ENCODE data around the gene MMAB. TPM values are rescaled to one million over a fixed set of nuclear protein-coding genes. Genes with fewer than 3 reads are reported as not detected.

MMAB gene
- polyA plus RNA-seq, 6 donors from 2014 or later: 24.0 to 39.5 (median 36.0) TPM

- DNase-seq (no peak), ATAC-seq (ENCODE audit: low read depth in 2 of 2) (no peak)
- H3K27me3 Mint-ChIP-seq: no peaks in the 10 kb centered on the region
- no peaks in the 10 kb centered on the region for H3K4me1 Mint-ChIP-seq
- H3K9me3 Mint-ChIP-seq: no peaks in the 10 kb centered on the region
- no peak overlapping the region for H3K4me3 Mint-ChIP-seq
- H3K27ac Mint-ChIP-seq: peak overlapping the region in 2 of 6 donors; percentile 15 to 49
- peaks cover 0 to 4% of the 10 kb centered on the region in 2 donors for H3K36me3 Mint-ChIP-seq
Measured at GRCh38 chr12:109587921-109588320, 14.6 kb upstream of the MMAB start.

GRCh38 chr12:109586385-109587296 lies 13.3 kb upstream of the MMAB start:
- H3K4me1 Mint-ChIP-seq: no peaks in the 10 kb centered on the region
- ATAC-seq (ENCODE audit: low read depth in 2 of 2) (no peak), DNase-seq (no peak)
- H3K27ac Mint-ChIP-seq: peak overlapping the region in 1 of 6 donors; percentile 9
- H3K27me3 Mint-ChIP-seq: no peaks in the 10 kb centered on the region
- H3K4me3 Mint-ChIP-seq: no peak overlapping the region
- H3K36me3 Mint-ChIP-seq: peaks cover 0 to 4% of the 10 kb centered on the region in 2 donors
- no peaks in the 10 kb centered on the region for H3K9me3 Mint-ChIP-seq

DNA sequence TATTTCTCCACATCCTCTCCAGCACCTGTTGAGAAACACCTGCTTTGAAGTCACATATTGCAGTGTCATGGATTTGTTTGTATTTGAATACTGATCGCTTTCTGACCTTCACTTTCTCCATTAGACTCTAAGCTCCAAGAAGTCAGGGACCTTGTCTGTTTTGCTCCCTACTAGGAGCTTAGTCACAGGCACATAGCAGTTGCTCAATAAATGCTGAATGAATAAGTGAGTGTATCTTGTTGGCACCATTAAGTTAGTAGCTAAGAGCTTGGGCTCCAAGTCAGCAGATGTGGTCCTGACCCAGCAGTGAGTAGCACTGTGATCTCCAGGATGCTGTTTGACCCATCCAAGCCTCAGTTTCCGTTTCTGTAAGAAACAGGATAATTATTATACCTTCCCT lies 10.4 kb upstream of the MMAB start:
- Mint-ChIP-seq H3K4me3 (no peak overlapping the region), H3K27me3 (no peaks in the 10 kb centered on the region), H3K36me3 (peaks cover 0 to 6% of the 10 kb centered on the region in 2 donors), H3K4me1 (no peaks in the 10 kb centered on the region), H3K27ac (no peak overlapping the region), H3K9me3 (no peaks in the 10 kb centered on the region)
- no peak for DNase-seq
- ATAC-seq (ENCODE audit: low read depth in 2 of 2): no peak

- Mint-ChIP-seq H3K4me3 (no peak overlapping the region), H3K27ac (no peak overlapping the region), H3K4me1 (peaks cover 0 to 2% (median 0%) of the 10 kb centered on the region in 3 donors), H3K9me3 (no peaks in the 10 kb centered on the region), H3K27me3 (no peaks in the 10 kb centered on the region), H3K36me3 (peaks cover 0 to 12% of the 10 kb centered on the region in 2 donors)
- ATAC-seq (ENCODE audit: low read depth in 2 of 2): no peak
- DNase-seq: no peak
Measured at GRCh38 chr12:109582636-109583035, 9.3 kb upstream of the MMAB start.

GRCh38 chr12:109581856-109582255 lies 8.6 kb upstream of the MMAB start:
- H3K27me3 Mint-ChIP-seq: no peaks in the 10 kb centered on the region
- H3K27ac Mint-ChIP-seq: no peak overlapping the region
- H3K4me3 Mint-ChIP-seq: no peak overlapping the region
- H3K36me3 Mint-ChIP-seq: peaks cover 0 to 12% of the 10 kb centered on the region in 2 donors
- H3K4me1 Mint-ChIP-seq: peaks cover 0 to 2% (median 0%) of the 10 kb centered on the region in 3 donors
- no peaks in the 10 kb centered on the region for H3K9me3 Mint-ChIP-seq
- DNase-seq (no peak), ATAC-seq (ENCODE audit: low read depth in 2 of 2) (no peak)

DNA sequence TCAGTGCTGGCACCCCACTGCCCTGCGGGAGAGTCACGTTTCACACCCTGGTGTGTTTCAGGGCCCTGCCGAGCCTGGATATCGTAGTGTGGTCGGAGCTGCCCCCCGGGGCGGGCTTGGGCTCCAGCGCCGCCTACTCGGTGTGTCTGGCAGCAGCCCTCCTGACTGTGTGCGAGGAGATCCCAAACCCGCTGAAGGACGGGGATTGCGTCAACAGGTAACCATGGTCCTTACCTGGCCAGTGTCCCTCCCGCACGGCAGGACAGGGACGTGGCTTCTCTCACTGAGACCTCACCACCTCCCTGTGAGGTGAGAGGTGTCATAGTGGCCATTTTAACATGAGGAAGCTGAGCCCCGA lies 8.0 kb upstream of the MMAB start:
- peak overlapping the region in 1 of 6 donors; percentile 70 for H3K27ac Mint-ChIP-seq
- H3K27me3 Mint-ChIP-seq: no peaks in the 10 kb centered on the region
- no peaks in the 10 kb centered on the region for H3K9me3 Mint-ChIP-seq
- peaks cover 0 to 12% of the 10 kb centered on the region in 2 donors for H3K36me3 Mint-ChIP-seq
- DNase-seq (no peak), ATAC-seq (ENCODE audit: low read depth in 2 of 2) (no peak)
- no peak overlapping the region for H3K4me3 Mint-ChIP-seq
- H3K4me1 Mint-ChIP-seq: peaks cover 0 to 2% (median 0%) of the 10 kb centered on the region in 3 donors

DNA sequence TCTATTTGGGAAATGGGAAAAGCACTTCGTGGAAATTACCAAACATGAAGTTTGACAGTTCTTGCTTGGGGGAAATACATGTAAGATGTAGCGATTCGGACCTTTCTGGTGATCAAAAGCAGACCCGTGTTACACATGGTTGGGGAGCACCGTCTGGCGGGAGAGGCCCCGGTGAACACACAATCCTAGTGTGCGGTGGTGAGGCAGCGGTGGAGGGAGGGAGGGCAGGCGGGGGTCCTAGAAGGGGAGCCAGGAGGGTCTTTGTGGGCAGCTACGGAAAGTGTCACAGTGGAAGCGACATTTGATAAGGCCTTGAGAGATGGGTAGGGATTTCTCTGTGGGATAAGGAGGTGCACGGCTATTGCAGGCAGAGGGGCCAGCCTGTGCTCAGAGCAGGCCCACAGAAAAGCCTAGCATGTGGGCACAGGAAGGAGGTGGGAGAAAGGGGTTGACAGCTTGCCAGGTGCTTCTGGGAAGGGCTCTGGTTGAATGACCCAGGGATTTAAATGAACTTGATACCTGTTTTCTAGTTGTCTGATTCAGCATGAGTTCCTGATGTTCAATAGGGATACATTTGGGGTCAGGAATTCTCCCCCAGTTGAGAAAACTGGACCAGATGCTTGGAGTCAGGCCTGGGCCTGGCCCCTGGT lies 7.5 kb upstream of the MMAB start:
- DNase-seq (no peak), ATAC-seq (ENCODE audit: low read depth in 2 of 2) (no peak)
- no peaks in the 10 kb centered on the region for H3K9me3 Mint-ChIP-seq
- peak overlapping the region in 2 of 6 donors; percentile 44 to 70 for H3K27ac Mint-ChIP-seq
- no peaks in the 10 kb centered on the region for H3K27me3 Mint-ChIP-seq
- no peak overlapping the region for H3K4me3 Mint-ChIP-seq
- peaks cover 0 to 2% (median 0%) of the 10 kb centered on the region in 3 donors for H3K4me1 Mint-ChIP-seq
- peaks cover 0 to 12% of the 10 kb centered on the region in 2 donors for H3K36me3 Mint-ChIP-seq

DNA sequence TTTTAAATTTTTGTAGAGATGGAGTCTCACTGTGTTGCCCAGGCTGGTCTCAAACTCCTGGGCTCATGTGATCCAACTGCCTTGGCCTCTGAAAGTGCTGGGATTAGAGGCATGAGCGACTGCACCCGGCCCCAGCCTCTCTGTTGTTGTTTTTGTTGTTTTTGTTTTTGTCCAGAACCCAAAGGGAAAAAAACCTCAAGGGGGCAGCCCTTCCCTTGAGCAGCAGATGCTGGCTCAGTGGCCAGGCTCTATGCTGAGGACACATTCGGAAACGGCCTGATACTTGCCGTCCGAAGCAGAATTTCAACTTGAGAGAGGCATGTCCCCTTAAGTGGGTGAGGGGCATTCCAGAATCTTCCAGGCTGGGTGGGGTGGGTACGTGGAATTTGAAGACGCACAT lies 7.0 kb upstream of the MMAB start:
- ATAC-seq (ENCODE audit: low read depth in 2 of 2) (no peak), DNase-seq (no peak)
- Mint-ChIP-seq H3K4me1 (peaks cover 0 to 2% (median 0%) of the 10 kb centered on the region in 3 donors), H3K36me3 (peaks cover 0 to 12% of the 10 kb centered on the region in 2 donors), H3K27ac (peak overlapping the region in 1 of 6 donors; percentile 56), H3K9me3 (no peaks in the 10 kb centered on the region), H3K4me3 (no peak overlapping the region), H3K27me3 (no peaks in the 10 kb centered on the region)

GRCh38 chr12:109579639-109580038 lies 6.3 kb upstream of the MMAB start:
- Mint-ChIP-seq H3K27me3 (no peaks in the 10 kb centered on the region), H3K4me1 (peaks cover under 1 to 7% (median 4%) of the 10 kb centered on the region in 3 donors), H3K36me3 (peaks cover 0 to 12% of the 10 kb centered on the region in 2 donors), H3K9me3 (no peaks in the 10 kb centered on the region), H3K27ac (no peak overlapping the region), H3K4me3 (no peak overlapping the region)
- no peak for DNase-seq
- no peak for ATAC-seq (ENCODE audit: low read depth in 2 of 2)

DNA sequence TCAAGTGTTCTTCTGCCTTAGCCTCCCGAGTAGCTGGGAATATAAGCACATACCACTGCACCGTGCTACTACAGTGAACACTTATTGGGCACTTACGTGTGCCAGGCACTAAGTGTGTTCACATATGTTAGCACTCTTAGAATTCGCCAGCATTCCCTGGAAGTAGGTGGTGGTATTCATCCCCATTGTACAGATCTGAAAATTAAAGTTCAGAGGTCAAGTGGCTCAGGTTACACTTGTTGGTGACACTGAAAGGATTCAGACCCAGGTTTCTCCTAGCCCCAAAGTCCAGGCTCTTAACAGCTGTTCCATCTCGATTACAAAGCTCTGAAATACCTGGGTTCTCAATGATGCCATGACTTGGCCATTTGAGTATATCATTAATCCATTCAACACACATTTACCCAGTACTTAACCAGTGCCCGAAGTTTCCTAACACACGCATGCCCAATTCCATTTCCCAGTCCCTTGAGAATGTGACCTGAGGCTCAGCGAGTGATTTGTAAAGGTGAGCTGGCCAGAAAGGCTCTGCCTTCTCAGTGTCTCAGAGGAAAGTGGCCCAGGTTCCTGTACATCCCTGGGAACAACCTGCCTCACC lies 5.1 kb upstream of the MMAB start:
- no peak for DNase-seq

DNA sequence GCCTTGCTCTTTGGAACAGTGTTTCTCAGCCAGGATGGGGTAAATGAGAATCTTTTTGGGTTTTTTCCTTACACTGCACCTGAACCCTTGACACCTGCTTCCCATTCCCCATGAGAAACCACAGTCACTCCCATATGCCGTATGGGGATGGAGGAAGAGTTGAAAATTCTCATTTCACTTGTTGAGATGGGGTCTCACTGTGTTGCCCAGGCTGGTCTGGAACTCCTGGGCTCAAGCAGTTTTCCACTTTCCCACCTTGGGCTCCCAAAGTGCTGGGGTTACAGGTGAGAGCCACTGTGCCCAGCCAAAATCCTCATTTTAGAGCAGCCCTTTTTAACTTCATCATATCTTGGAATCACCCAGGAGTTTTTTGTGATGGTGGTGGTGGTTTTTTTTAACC lies 4.0 kb upstream of the MMAB start:
- peaks cover 17 to 26% (median 24%) of the 10 kb centered on the region in 3 donors for H3K4me1 Mint-ChIP-seq
- H3K9me3 Mint-ChIP-seq: no peaks in the 10 kb centered on the region
- no peak overlapping the region for H3K4me3 Mint-ChIP-seq
- DNase-seq (no peak), ATAC-seq (ENCODE audit: low read depth in 2 of 2) (no peak)
- no peak overlapping the region for H3K27ac Mint-ChIP-seq
- peaks cover 0 to 8% of the 10 kb centered on the region in 2 donors for H3K36me3 Mint-ChIP-seq
- H3K27me3 Mint-ChIP-seq: no peaks in the 10 kb centered on the region

More for the DNA sequence above, 5.1 kb upstream of the MMAB start:
- Mint-ChIP-seq H3K4me1 (peaks cover 10 to 17% (median 14%) of the 10 kb centered on the region in 3 donors), H3K27me3 (no peaks in the 10 kb centered on the region), H3K9me3 (no peaks in the 10 kb centered on the region), H3K27ac (no peak overlapping the region), H3K4me3 (no peak overlapping the region), H3K36me3 (peaks cover 0 to 8% of the 10 kb centered on the region in 2 donors)
- no peak for ATAC-seq (ENCODE audit: low read depth in 2 of 2)

DNA sequence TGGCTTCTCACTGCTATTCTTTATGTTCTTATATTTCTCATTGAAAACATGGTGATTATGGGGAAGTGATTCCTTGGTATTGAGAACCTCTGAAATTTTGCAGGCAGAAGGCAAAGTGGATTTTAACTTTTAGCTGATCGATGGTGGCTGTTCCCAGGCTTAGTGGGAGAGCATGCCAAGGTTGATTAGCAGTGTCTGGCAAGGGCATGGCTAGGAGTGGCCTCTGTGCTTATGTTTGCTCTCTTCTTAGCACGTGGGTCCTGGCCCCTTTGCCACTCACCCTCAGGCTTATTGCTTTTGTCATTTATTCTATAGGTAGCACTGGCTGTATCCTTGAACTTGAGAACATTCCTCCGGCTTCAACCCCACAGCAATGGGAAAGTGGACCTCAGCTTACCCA lies 2.4 kb upstream of the MMAB start:
- Mint-ChIP-seq H3K27me3 (no peaks in the 10 kb centered on the region), H3K36me3 (peaks cover 0 to 8% of the 10 kb centered on the region in 2 donors), H3K4me3 (peak overlapping the region in 3 of 8 donors; percentile 51 to 93 (median 77)), H3K4me1 (peaks cover 17 to 32% (median 24%) of the 10 kb centered on the region in 3 donors), H3K27ac (peak overlapping the region in 2 of 6 donors; percentile 57 to 64), H3K9me3 (no peaks in the 10 kb centered on the region)
- no peak for DNase-seq
- no peak for ATAC-seq (ENCODE audit: low read depth in 2 of 2)

- Mint-ChIP-seq H3K4me1 (peaks cover 17 to 32% (median 24%) of the 10 kb centered on the region in 3 donors), H3K27me3 (no peaks in the 10 kb centered on the region), H3K27ac (peak overlapping the region in 5 of 6 donors; percentile 96 to 99 (median 98)), H3K4me3 (peak overlapping the region; percentile 93 to 97 (median 96)), H3K9me3 (no peaks in the 10 kb centered on the region), H3K36me3 (peaks cover 0 to 7% of the 10 kb centered on the region in 2 donors)
- DNase-seq (no peak), ATAC-seq (ENCODE audit: low read depth in 2 of 2) (peak; percentile 2 to 4)
Measured at GRCh38 chr12:109573914-109574244, 575 bp upstream of the MMAB start.
